ENCODE results near the gene CARTPT.

The CARTPT gene

GRCh38 chr5:71737931-71738539 lies 19.0 kb downstream of the CARTPT start:
- DNase-seq (ENCODE audit: low spot score): no peak

- no peak for DNase-seq (ENCODE audit: low spot score)
These were observed 19.7 kb downstream of the CARTPT start for GRCh38 chr5:71738662-71739361.

- no peak for DNase-seq (ENCODE audit: low spot score)
These were observed 21.1 kb downstream of the CARTPT start for GRCh38 chr5:71740015-71740753.

DNA sequence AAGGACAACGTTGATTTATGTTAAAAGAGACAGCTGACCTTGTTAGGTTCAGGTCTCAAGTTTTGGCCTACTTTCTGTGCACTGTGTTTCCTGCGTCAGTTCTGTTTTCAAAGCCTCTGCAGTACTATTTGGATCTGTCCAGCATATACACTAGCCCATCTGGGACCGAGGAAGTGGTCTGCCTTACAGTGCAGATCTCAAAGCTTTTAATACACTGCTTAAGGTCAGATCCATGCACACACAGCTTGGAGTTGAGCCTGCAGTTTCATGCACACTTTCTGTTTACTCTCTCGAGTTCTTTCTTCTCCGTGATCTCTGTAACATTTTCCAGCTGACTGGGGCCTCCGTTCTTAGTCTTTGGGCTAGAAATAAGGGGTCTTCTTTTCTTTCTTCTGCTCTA lies 24.1 kb downstream of the CARTPT start:
- no peak for DNase-seq (ENCODE audit: low spot score)

DNA sequence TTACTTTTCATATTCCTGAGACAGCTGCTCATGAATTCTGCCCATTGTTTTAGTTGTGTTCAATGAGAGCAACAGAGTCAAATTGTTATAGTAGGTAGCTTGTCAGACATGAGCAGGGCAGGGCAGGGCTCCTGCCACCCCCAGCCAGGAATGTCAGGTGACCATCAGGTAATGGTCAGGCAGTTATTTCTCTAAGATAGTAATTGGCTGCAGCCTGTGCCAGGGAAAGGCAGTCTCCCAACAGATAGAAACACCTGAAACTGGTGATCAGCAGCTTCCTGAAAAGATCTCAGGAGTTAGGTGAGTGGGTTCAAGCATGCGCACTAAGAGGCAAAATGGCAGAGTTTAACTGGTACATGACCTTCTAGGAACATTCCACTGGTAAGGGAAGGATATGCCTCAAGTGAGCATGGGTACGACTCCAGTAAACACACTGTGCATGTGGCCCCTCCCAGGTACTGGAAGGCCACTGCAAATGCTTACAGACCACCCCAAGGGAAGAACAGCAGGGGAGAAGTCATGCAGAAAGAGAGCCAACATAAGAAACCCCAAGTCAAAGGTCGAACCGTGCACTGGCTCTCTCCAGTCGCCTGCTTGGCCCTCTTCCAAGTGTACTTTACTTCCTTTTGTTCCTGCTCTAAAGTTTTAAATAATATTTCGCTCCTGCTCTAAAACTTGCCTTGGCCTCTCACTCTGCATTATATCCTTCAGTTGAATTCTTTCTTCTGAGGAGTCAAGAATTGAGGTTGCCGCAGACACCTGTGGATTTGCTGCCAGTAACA lies 25.1 kb downstream of the CARTPT start:
- DNase-seq (ENCODE audit: low spot score): no peak

GRCh38 chr5:71747182-71747581 lies 28.1 kb downstream of the CARTPT start:
- no peak for DNase-seq (ENCODE audit: low spot score)

DNA sequence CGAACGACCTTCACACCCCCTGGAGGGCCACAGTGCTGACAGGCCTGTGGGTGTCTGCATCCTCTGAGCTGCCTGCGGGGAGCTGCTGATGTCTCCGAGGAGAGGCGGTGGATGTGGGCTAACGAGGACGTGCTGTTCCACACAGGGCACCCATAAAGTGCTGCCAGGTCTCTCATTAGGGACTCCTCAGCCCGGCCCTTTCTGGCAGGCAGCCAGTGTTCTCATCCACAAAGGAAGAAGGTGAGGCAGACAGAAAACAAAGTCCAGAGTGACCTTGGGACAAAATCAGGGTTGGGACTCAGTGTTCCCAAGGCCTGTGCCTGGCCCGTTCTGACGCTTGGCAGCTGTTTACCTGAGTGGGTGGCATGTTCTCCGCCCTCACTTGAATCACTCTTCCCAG lies 29.3 kb downstream of the CARTPT start:
- DNase-seq (ENCODE audit: low spot score): peak; percentile 17

DNA sequence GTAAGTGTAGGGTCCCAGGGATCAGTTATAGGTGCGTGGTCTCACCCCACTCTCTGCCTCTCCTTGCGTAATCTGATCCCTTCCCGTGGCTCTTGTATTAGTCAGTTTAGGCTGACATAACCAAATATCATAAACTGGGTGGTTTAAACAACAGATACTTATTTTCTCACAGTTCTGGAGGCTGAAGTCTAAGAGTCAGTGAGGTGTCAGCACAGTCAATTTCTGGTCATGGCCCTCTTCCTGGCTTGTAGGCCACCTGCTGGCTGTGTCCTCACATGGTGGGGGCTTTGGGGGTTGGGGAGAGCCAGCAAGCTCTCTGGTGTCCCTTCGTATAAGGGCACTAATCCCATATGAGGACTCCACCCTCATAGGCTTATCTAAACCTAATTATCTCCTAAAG lies 32.3 kb downstream of the CARTPT start:
- no peak for DNase-seq (ENCODE audit: low spot score)

DNA sequence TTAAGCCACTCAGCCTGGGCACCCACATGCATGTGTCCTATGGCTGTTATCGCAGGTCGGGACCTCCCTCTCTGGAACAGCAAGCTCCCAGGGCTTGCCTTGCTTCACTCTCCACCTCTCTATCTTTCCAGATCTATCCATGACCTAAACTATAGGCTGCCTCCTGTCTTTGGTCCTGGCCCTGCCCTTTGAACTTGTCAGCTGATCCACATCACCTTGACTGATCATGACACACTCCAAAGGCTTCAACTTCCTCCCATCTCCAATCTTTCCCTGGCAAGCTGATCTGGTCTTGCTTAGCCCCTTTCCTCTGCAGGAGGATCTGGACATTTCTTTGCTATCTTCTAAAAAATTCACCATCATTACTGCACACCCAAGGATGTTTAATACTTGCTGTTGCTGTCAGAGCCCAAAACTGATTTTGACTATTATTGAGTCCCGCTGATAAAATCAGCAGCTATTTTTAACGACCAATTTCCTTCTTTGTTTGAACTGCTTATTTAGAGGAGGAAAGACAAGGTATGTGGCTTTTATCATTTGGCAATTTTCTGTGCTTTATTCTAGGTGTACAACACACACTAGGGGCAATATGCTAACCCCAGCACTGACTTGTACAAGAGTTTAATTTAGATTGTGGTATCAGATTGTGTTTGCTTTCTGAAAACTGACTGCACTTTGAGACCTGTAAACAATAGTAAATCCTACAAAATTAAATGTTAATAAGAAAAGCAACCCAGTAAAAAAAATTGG lies 33.5 kb downstream of the CARTPT start:
- DNase-seq (ENCODE audit: low spot score): peak; percentile 28

DNA sequence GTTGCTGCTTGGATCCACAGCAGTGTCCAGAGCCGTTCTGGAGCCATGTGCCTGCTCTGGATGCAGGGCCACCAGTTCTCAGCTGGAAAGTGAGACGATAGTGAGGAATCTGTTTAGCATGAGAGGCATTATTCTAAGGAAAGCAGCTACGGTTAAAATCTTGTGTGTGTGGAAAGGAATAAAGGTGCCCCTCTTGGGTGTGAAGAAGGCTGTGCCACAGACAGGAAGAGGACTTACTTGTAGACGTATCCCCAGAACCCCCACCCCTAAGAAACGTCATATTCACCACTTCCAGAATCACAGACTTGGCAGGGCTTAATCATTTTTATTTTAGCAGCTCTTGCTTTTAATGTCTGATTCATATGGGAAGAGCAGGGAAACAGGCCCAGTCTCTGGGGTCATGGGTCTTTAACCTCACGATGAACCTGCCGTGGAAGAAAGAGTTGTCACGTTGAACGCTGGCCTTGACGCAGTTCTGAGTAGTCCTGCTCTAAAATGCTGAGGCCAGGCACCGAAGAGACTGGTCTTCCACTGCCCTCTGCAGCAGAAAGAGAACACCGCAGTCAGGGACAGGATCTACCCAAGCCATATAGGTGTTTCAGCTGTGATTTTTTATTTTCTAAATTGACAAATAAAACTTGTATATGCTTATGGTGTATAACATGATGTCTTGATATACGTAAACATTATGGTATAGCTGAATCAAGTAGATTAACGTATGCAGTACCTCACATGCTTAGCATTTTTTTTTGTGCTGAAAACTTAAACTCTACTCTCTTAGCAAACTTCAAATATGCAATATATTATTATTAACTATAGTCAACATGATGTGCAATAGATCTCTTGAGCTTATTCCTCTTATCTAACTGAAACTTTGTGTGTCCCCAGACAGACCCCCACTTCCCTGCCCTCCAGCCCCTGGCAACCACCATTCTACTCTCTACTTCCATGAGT lies 38.8 kb downstream of the CARTPT start:
- peak; percentile 78 for DNase-seq (ENCODE audit: low spot score)

- DNase-seq (ENCODE audit: low spot score): no peak
These were observed 43.8 kb downstream of the CARTPT start for GRCh38 chr5:71762826-71763225.

DNA sequence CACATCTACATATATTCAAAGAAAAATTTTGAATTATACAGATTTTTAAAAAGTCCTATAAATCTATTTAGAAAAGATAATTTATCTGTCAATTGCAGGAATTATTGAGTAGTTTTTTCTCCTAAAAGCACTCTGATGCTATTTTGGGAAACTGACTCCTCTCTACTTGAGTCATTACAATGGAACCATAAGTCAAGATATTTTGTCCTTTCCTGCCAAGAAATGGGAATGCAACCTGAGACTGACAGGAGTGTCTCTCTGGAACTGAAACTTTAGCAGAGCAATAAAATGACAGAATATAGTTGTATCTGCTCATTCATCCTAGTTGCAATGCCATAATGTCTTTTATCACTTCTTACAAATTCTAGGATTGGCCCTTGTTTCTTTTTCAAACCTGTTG lies 48.6 kb downstream of the CARTPT start:
- no peak for DNase-seq (ENCODE audit: low spot score)

- no peak for DNase-seq (ENCODE audit: low spot score)
These were observed 50.2 kb downstream of the CARTPT start for GRCh38 chr5:71769287-71769686.

- DNase-seq (ENCODE audit: low spot score): no peak
These were observed 51.3 kb downstream of the CARTPT start for GRCh38 chr5:71770381-71770780.
